ENCODE measurements around the gene JUNB. TPM values are rescaled to one million over a fixed set of nuclear protein-coding genes. Genes with fewer than 3 reads are reported as not detected.
A peak's percentile ranks its signal among the peaks of the same experiment; 100 is the strongest.

The JUNB gene
- total RNA-seq, 1 donor from 2014 or later: 101 TPM

DNA sequence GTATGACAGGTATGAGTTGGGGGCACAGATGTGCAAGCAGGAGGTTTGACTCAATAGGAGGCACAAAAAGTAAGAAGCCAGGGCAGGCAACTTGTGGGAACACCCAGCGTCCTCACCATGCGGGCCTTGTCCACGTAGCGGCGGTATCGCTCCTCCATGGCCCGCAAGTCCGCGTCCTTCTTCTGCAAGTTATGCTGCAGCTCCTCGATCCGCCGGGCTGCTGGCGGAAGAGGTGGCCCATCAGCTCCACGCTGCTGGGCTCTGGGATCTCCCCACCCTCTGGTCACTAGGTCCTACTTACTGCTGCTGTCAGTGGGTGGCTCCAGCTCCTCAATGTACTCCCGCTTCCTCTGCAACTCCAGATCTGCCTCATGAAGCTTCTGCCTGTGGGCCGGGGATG lies 26.6 kb upstream of the JUNB start:
- no peaks in the 10 kb centered on the region for H3K27me3 ChIP-seq (ENCODE audit: insufficient read depth, low read length)
- no peak overlapping the region for H3K4me2 ChIP-seq (ENCODE audit: low read length)
- H3K79me2 ChIP-seq (ENCODE audit: insufficient read depth, low read length): no peaks in the 10 kb centered on the region
- H3K4me3 ChIP-seq (ENCODE audit: insufficient read depth, low read depth, low read length): no peak overlapping the region
- Mint-ChIP-seq H3K27me3 (ENCODE audit: low read depth, unreplicated experiment) (no peaks in the 10 kb centered on the region), H3K36me3 (ENCODE audit: low read depth, unreplicated experiment) (peaks cover 22% of the 10 kb centered on the region), H3K4me1 (ENCODE audit: low read depth, unreplicated experiment) (no peaks in the 10 kb centered on the region), H3K4me3 (ENCODE audit: unreplicated experiment) (no peak overlapping the region), H3K9me3 (ENCODE audit: unreplicated experiment) (no peaks in the 10 kb centered on the region), H3K27ac (ENCODE audit: unreplicated experiment) (no peak overlapping the region)
- DNase-seq (ENCODE audit: low read depth) (no peak), FAIRE-seq (no peak)
- no peaks in the 10 kb centered on the region for H3K4me1 ChIP-seq (ENCODE audit: insufficient read depth, low read length)
- TF ChIP-seq EZH2 (IDR thresholded peaks at IDR 0.05; ENCODE audit: insufficient read depth, low read length): no peak
- TF ChIP-seq, protein P1, sequence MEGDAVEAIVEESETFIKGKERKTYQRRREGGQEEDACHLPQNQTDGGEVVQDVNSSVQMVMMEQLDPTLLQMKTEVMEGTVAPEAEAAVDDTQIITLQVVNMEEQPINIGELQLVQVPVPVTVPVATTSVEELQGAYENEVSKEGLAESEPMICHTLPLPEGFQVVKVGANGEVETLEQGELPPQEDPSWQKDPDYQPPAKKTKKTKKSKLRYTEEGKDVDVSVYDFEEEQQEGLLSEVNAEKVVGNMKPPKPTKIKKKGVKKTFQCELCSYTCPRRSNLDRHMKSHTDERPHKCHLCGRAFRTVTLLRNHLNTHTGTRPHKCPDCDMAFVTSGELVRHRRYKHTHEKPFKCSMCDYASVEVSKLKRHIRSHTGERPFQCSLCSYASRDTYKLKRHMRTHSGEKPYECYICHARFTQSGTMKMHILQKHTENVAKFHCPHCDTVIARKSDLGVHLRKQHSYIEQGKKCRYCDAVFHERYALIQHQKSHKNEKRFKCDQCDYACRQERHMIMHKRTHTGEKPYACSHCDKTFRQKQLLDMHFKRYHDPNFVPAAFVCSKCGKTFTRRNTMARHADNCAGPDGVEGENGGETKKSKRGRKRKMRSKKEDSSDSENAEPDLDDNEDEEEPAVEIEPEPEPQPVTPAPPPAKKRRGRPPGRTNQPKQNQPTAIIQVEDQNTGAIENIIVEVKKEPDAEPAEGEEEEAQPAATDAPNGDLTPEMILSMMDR (IDR thresholded peaks at IDR 0.05; ENCODE audit: insufficient read depth, low read depth, low read length): no peak
- no peak overlapping the region for H2AFZ ChIP-seq (ENCODE audit: low read depth, low read length)
- no peaks in the 10 kb centered on the region for H4K20me1 ChIP-seq (ENCODE audit: insufficient read depth, low read length)
- H3K36me3 ChIP-seq (ENCODE audit: insufficient read depth, low read length): no peaks in the 10 kb centered on the region
- H3K9me3 ChIP-seq (ENCODE audit: insufficient read depth, low read depth, low read length): no peaks in the 10 kb centered on the region
- H3K27ac ChIP-seq (ENCODE audit: low read depth, low read length): no peak overlapping the region
- no peak overlapping the region for H3K9ac ChIP-seq (ENCODE audit: low read length)

DNA sequence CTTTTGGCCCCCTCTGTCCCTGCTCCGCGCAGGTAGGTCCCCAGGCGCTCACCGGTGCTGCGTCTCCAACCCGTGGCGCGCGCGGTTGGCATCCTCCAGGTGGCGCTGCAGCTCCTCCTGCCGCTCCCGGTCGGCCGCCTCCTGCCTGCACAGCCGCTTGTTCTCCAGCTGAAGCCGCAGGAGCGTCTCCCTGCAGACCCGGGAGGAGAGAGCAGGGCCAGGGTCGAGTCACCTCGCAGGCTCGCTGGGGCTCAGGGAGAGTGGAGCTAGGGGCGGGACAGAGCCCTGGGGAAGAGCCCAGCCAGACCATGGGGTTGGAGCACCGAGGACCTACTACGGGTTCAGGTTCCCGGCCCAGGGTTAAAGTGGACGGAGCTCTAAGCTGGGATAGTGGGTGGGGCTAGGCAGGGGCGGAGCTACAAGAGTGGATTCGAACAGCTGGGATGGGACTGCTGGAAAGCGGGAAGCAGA lies 25.2 kb upstream of the JUNB start:
- H3K36me3 Mint-ChIP-seq (ENCODE audit: low read depth, unreplicated experiment): peaks cover 26% of the 10 kb centered on the region
- TF ChIP-seq, protein P1 (IDR thresholded peaks at IDR 0.05; ENCODE audit: insufficient read depth, low read depth, low read length): peak; percentile 31
- TF ChIP-seq EZH2 (IDR thresholded peaks at IDR 0.05; ENCODE audit: insufficient read depth, low read length): no peak
- peak overlapping the region; percentile 97 for H2AFZ ChIP-seq (ENCODE audit: low read depth, low read length)
- H3K27ac Mint-ChIP-seq (ENCODE audit: unreplicated experiment): no peak overlapping the region
- no peaks in the 10 kb centered on the region for H3K79me2 ChIP-seq (ENCODE audit: insufficient read depth, low read length)
- peak overlapping the region; percentile 61 for H3K9ac ChIP-seq (ENCODE audit: low read length)
- no peaks in the 10 kb centered on the region for H3K4me1 ChIP-seq (ENCODE audit: insufficient read depth, low read length)
- peak overlapping the region; percentile 99 for H3K4me2 ChIP-seq (ENCODE audit: low read length)
- no peaks in the 10 kb centered on the region for H3K9me3 Mint-ChIP-seq (ENCODE audit: unreplicated experiment)
- no peaks in the 10 kb centered on the region for H4K20me1 ChIP-seq (ENCODE audit: insufficient read depth, low read length)
- H3K4me3 Mint-ChIP-seq (ENCODE audit: unreplicated experiment): no peak overlapping the region
- no peak for FAIRE-seq
- peak; percentile 37 for DNase-seq (ENCODE audit: low read depth)
- H3K27ac ChIP-seq (ENCODE audit: low read depth, low read length): no peak overlapping the region
- H3K4me3 ChIP-seq (ENCODE audit: insufficient read depth, low read depth, low read length): peak overlapping the region; percentile 70
- H3K27me3 Mint-ChIP-seq (ENCODE audit: low read depth, unreplicated experiment): peaks cover 5% of the 10 kb centered on the region
- H3K4me1 Mint-ChIP-seq (ENCODE audit: low read depth, unreplicated experiment): no peaks in the 10 kb centered on the region
- no peaks in the 10 kb centered on the region for H3K27me3 ChIP-seq (ENCODE audit: insufficient read depth, low read length)
- no peaks in the 10 kb centered on the region for H3K36me3 ChIP-seq (ENCODE audit: insufficient read depth, low read length)
- no peaks in the 10 kb centered on the region for H3K9me3 ChIP-seq (ENCODE audit: insufficient read depth, low read depth, low read length)

DNA sequence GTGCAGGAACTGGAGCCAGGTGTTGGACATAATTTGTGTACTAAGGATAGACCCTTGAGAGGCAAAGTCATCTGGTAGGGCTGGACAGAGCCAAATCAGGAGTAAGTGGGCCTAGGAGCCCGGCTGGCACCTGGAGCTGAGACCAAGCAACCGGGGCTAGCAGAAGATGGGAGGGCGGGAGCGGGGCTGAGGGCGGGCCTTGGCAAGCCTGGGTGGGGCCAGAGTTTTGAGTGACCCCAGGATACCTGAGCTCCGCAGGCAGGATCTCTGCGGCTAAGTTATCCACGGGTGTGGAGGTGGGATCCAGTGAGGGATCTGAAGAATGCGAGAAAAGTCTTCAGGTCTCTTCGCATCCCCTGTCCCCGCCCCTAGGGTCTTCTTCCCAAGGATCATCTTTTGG lies 24.1 kb upstream of the JUNB start:
- Mint-ChIP-seq H3K27ac (ENCODE audit: unreplicated experiment) (peak overlapping the region; percentile 18), H3K27me3 (ENCODE audit: low read depth, unreplicated experiment) (peaks cover 5% of the 10 kb centered on the region), H3K4me1 (ENCODE audit: low read depth, unreplicated experiment) (no peaks in the 10 kb centered on the region), H3K9me3 (ENCODE audit: unreplicated experiment) (no peaks in the 10 kb centered on the region), H3K4me3 (ENCODE audit: unreplicated experiment) (peak overlapping the region; percentile 72), H3K36me3 (ENCODE audit: low read depth, unreplicated experiment) (peaks cover 26% of the 10 kb centered on the region)
- TF ChIP-seq, protein P1 (IDR thresholded peaks at IDR 0.05; ENCODE audit: insufficient read depth, low read depth, low read length): no peak
- no peak for TF ChIP-seq EZH2 (IDR thresholded peaks at IDR 0.05; ENCODE audit: insufficient read depth, low read length)
- DNase-seq (ENCODE audit: low read depth) (no peak), FAIRE-seq (no peak)
- H3K4me3 ChIP-seq (ENCODE audit: insufficient read depth, low read depth, low read length): no peak overlapping the region
- H3K9ac ChIP-seq (ENCODE audit: low read length): no peak overlapping the region
- H3K9me3 ChIP-seq (ENCODE audit: insufficient read depth, low read depth, low read length): no peaks in the 10 kb centered on the region
- no peak overlapping the region for H3K27ac ChIP-seq (ENCODE audit: low read depth, low read length)
- no peaks in the 10 kb centered on the region for H4K20me1 ChIP-seq (ENCODE audit: insufficient read depth, low read length)
- no peaks in the 10 kb centered on the region for H3K36me3 ChIP-seq (ENCODE audit: insufficient read depth, low read length)
- no peaks in the 10 kb centered on the region for H3K4me1 ChIP-seq (ENCODE audit: insufficient read depth, low read length)
- H2AFZ ChIP-seq (ENCODE audit: low read depth, low read length): no peak overlapping the region
- H3K27me3 ChIP-seq (ENCODE audit: insufficient read depth, low read length): no peaks in the 10 kb centered on the region
- H3K4me2 ChIP-seq (ENCODE audit: low read length): no peak overlapping the region
- no peaks in the 10 kb centered on the region for H3K79me2 ChIP-seq (ENCODE audit: insufficient read depth, low read length)

Data from astrocyte (in vitro differentiated cells and primary cell).